K562 (cell line): ENCODE measurements around the gene AACS. TPM values are rescaled to one million over a fixed set of nuclear protein-coding genes. Genes with fewer than 3 reads are reported as not detected.
A peak's percentile ranks its signal among the peaks of the same experiment; 100 is the strongest.

ENCODE experiments used
- ATAC-seq: fragments of 200-7000 bp; cut with Tn5 transposase; 3 replicates; pipeline ENCODE4 v1.9.1; 2020; ENCODE audit warnings: moderate library complexity
- BruUV-seq: library from RNA; stranded (reverse); fragments of 400-500 nt; replicated peaks from 2 replicates; lab custom pipeline; 2021; lab: Mats Ljungman, UMichigan
- CTCF ChIA-PET: fragments of 300-600 bp; formaldehyde crosslinking; extraction: SDS; loops from one replicate; lab custom pipeline; 2021; ENCODE audit warnings: low intra/inter-chr PET ratio; lab: Yijun Ruan, JAX
- POLR2A ChIA-PET: fragments of 300-600, 350-650 bp; sonication (Branson Sonifier 250); formaldehyde crosslinking; extraction: SDS; loops from one replicate; lab custom pipeline; 2021; ENCODE audit warnings: antibody characterized with exemption, inconsistent platforms; lab: Yijun Ruan, JAX
- DNase-seq, 4 experiments: peaks; one replicate each; pipeline versions ENCODE4 v3.0.0 to v3.0.0-alpha.2; 2011 to 2018; ENCODE audit warnings: low spot score in 3 of 4, mixed read lengths in 3 of 4; ENCODE audit errors: extremely low read depth in 1 of 4
- FAIRE-seq: peaks from 2 replicates; lab custom pipeline; 2011; peaks lifted over from hg19 to GRCh38; lab: Jason Lieb, UNC
- H2AFZ ChIP-seq: 2 replicates; pipeline ENCODE4 v1.6.0; 2011; ENCODE audit warnings: low read depth, low read length, control low read depth, inconsistent platforms
- H3K27ac ChIP-seq: fragments of 200-600 bp; 3 replicates; pipeline ENCODE4 v1.8.0; 2011; ENCODE audit warnings: low read depth, mild to moderate bottlenecking, control low read depth, inconsistent platforms, low read length, moderate library complexity, mixed read lengths; ENCODE audit errors: extremely low read depth
- H3K27me3 ChIP-seq, 2 experiments: fragments of 300-600 bp in 1 of 2; 2 replicates in 1 of 2; 3 replicates in 1 of 2; pipeline versions ENCODE4 v1.6.0 to v1.8.0; 2011; ENCODE audit warnings: inconsistent platforms in 2 of 2, low read length in 2 of 2, mild to moderate bottlenecking in 1 of 2, mixed read lengths in 1 of 2, moderate library complexity in 1 of 2; ENCODE audit not compliant: control insufficient read depth in 2 of 2, insufficient read depth in 2 of 2
- H3K36me3 ChIP-seq: fragments of 300-600 bp; 3 replicates; pipeline ENCODE4 v1.8.0; 2011; ENCODE audit warnings: mild to moderate bottlenecking, low read length, inconsistent platforms; ENCODE audit not compliant: control insufficient read depth, insufficient read depth
- H3K4me1 ChIP-seq, 2 experiments: fragments of 200-600 bp in 1 of 2; replicated peaks in 1 of 2; 2 replicates in 1 of 2; 3 replicates in 1 of 2; pipeline versions ENCODE4 v1.5.1 to v1.8.0; 2011; ENCODE audit warnings: inconsistent platforms in 2 of 2, low read length in 2 of 2, mild to moderate bottlenecking in 1 of 2, mixed read lengths in 1 of 2, moderate library complexity in 1 of 2; ENCODE audit not compliant: control insufficient read depth in 2 of 2, insufficient read depth in 2 of 2
- H3K4me2 ChIP-seq: 2 replicates; pipeline ENCODE4 v1.6.1; 2011; ENCODE audit warnings: low read length, control low read depth, inconsistent platforms, mixed read lengths; ENCODE audit not compliant: insufficient read depth
- H3K4me3 ChIP-seq: fragments of 200-600 bp; sonication (generic), shearing (Covaris generic); 2 replicates; pipeline ENCODE4 v1.5.1; 2016; ENCODE audit warnings: control low read depth, inconsistent platforms
- H3K79me2 ChIP-seq: fragments of 200-600 bp; 3 replicates; pipeline ENCODE4 v1.8.0; 2011; ENCODE audit warnings: low read length, inconsistent platforms; ENCODE audit not compliant: control insufficient read depth, insufficient read depth
- H3K9ac ChIP-seq, 2 experiments: 2 replicates each; pipeline versions ENCODE4 v1.6.0 to v1.6.1; 2011; ENCODE audit warnings: low read depth in 2 of 2, low read length in 2 of 2, control low read depth in 1 of 2, inconsistent platforms in 1 of 2, mild to moderate bottlenecking in 1 of 2, mixed read lengths in 1 of 2; ENCODE audit not compliant: insufficient read depth in 1 of 2
- H3K9me1 ChIP-seq: one replicate; pipeline ENCODE4 v1.6.0; 2011; ENCODE audit warnings: inconsistent platforms, mild to moderate bottlenecking, low read length, moderate library complexity; ENCODE audit not compliant: control insufficient read depth, insufficient read depth
- H3K9me3 ChIP-seq: replicated peaks from 2 replicates; pipeline ENCODE4 v1.5.1; 2011; ENCODE audit warnings: low read depth, low read length, inconsistent platforms; ENCODE audit not compliant: control insufficient read depth, insufficient read depth
- H4K20me1 ChIP-seq: replicated peaks from 2 replicates; pipeline ENCODE4 v1.6.1; 2011; ENCODE audit warnings: low read length, inconsistent platforms, mixed read lengths; ENCODE audit not compliant: control insufficient read depth, insufficient read depth
- BCOR ChIP-seq: fragments of 450-650 bp; IDR thresholded peaks from 2 replicates; pipeline ENCODE4 v1.6.1; 2016
- CEBPG ChIP-seq, 3 experiments: fragments of 200-800 bp in 1 of 3; sonication (Bioruptor generic) in 1 of 3; sonication (generic) in 1 of 3; formaldehyde crosslinking in 1 of 3; IDR thresholded peaks in 2 of 3; conservative IDR thresholded peaks in 1 of 3; 2 replicates each; pipeline versions ENCODE4 v1.6.1 to v1.8.0; 2016 to 2022; ENCODE audit warnings: missing compliant biosample characterization in 2 of 3, missing genetic modification characterization in 2 of 3, mild to moderate bottlenecking in 1 of 3, missing genetic modification reagents in 1 of 3
- CHCHD3 ChIP-seq: fragments of 250-450 bp; sonication (Bioruptor Pico); IDR thresholded peaks from 2 replicates; pipeline ENCODE4 v2.1.2; 2022; ENCODE audit warnings: mild to moderate bottlenecking
- CHD4 ChIP-seq: fragments of 200-600 bp; sonication (generic); IDR thresholded peaks from 3 replicates; pipeline ENCODE4 v1.6.1; 2012; ENCODE audit warnings: low read depth, mild to moderate bottlenecking, mixed read lengths, low read length, inconsistent platforms; ENCODE audit not compliant: insufficient read depth, insufficient replicate concordance, poor library complexity, severe bottlenecking
- HLTF ChIP-seq: fragments of 450-650 bp; IDR thresholded peaks from 2 replicates; pipeline ENCODE4 v1.6.1; 2016
- KDM4B ChIP-seq, 2 experiments: fragments of 450-650 bp in 1 of 2; sonication (generic) in 1 of 2; IDR thresholded peaks; 2 replicates each; pipeline ENCODE4 v1.6.1; 2016 to 2017; ENCODE audit warnings: borderline replicate concordance in 2 of 2, antibody characterized with exemption in 1 of 2, low read depth in 1 of 2, mild to moderate bottlenecking in 1 of 2
- NCOA2 ChIP-seq, 2 experiments: fragments of 450-650 bp; IDR thresholded peaks; 2 replicates each; pipeline ENCODE4 v1.6.1; 2018; ENCODE audit warnings: mild to moderate bottlenecking in 2 of 2, moderate library complexity in 1 of 2; ENCODE audit not compliant: partially characterized antibody in 2 of 2
- NFYB ChIP-seq: IDR thresholded peaks from 2 replicates; pipeline ENCODE4 v1.6.1; 2011; ENCODE audit warnings: mild to moderate bottlenecking, moderate library complexity; ENCODE audit not compliant: insufficient read length; ENCODE audit errors: extremely low read depth
- PHB ChIP-seq: fragments of 250-450 bp; sonication (Bioruptor Pico); IDR thresholded peaks from 2 replicates; pipeline ENCODE4 v1.5.0; 2021
- POLR2AphosphoS5 ChIP-seq: IDR thresholded peaks from 2 replicates; pipeline ENCODE4 v1.6.1; 2011; ENCODE audit warnings: mild to moderate bottlenecking, low read depth, low read length, moderate library complexity; ENCODE audit not compliant: control insufficient read depth, insufficient read depth
- RAD51 ChIP-seq: fragments of 450-650 bp; IDR thresholded peaks from 2 replicates; pipeline ENCODE4 v1.7.1; 2016; ENCODE audit warnings: low read depth, mild to moderate bottlenecking, borderline replicate concordance
- RB1 ChIP-seq: fragments of 450-650 bp; IDR thresholded peaks from 2 replicates; pipeline ENCODE4 v1.6.1; 2017; ENCODE audit warnings: low read depth, mild to moderate bottlenecking
- SAP30 ChIP-seq: fragments of 200-600 bp; sonication (generic); IDR thresholded peaks from 2 replicates; pipeline ENCODE4 v1.6.1; 2012; ENCODE audit warnings: borderline replicate concordance, low read depth, mild to moderate bottlenecking, moderate library complexity, low read length, control low read depth, inconsistent platforms; ENCODE audit not compliant: insufficient read depth, poor library complexity, severe bottlenecking
- ZNF830 ChIP-seq: fragments of 250-450 bp; sonication (Bioruptor Pico); IDR thresholded peaks from 2 replicates; pipeline ENCODE4 v1.5.0; 2021; ENCODE audit warnings: mild to moderate bottlenecking
- WGBS: fragments of 100-300 bp; shearing (Covaris generic); methylation state at CpG from one replicate; pipeline ENCODE4 v1.1.6; 2016; ENCODE audit warnings: low coverage, mixed read lengths; ENCODE audit not compliant: insufficient coverage; ENCODE audit errors: missing lambda C conversion rate; 5-methylcytosine and 5-hydroxymethylcytosine counted together
- in situ Hi-C: fragments of 300-500 bp; cut with MboI; formaldehyde crosslinking; loops from 4 replicates; pipeline ENCODE4 v1.15.0; 2018; ENCODE audit warnings: inconsistent platforms, mixed read lengths
- intact Hi-C: fragments of 100-400 bp; cut with micrococcal nuclease; formaldehyde crosslinking; loops from 2 replicates; pipeline ENCODE4 v1.14.2; 2022
- polyA plus RNA-seq, 8 experiments: library from polyadenylated mRNA; depleted of rRNA in 4 of 8; stranded (reverse) in 5 of 8; unstranded in 3 of 8; fragments of >200 nt; fragmentation: Nextera tagmentation in 2 of 8; fragmentation: Illumina TruSeq in 1 of 8; extraction: Ambion mirVana in 2 of 8; extraction: Trizol in 1 of 8; gene quantifications; 2 replicates each; pipeline versions ENCODE4 v1.2.1 to v1.2.3, GENCODE V29; 2011 to 2014; ENCODE audit warnings: inconsistent platforms in 1 of 8, missing spikeins in 1 of 8
- total RNA-seq, 7 experiments: library from RNA; depleted of rRNA in 6 of 7; stranded (reverse); fragments of >200 nt in 6 of 7; fragmentation: Illumina TruSeq in 2 of 7; extraction: Trizol in 2 of 7; gene quantifications; 2 replicates each; pipeline versions ENCODE4 v1.2.1 to v1.2.3, GENCODE V29; 2011 to 2021; ENCODE audit warnings: low replicate concordance in 1 of 7
- TF ChIP-seq, protein P1 (sequence below): sonication (generic); formaldehyde crosslinking; IDR thresholded peaks from 2 replicates; pipeline ENCODE4 v1.8.1; 2023; ENCODE audit warnings: mild to moderate bottlenecking, missing genetic modification reagents
- TF ChIP-seq, protein P2 (sequence below): fragments of 450-650 bp; IDR thresholded peaks from 2 replicates; pipeline ENCODE4 v1.6.1; 2016; ENCODE audit warnings: low read depth, mild to moderate bottlenecking, moderate library complexity
- TF ChIP-seq, protein P3 (sequence below), 2 experiments: fragments of 450-650 bp in 1 of 2; sonication (generic) in 1 of 2; formaldehyde crosslinking in 1 of 2; IDR thresholded peaks in 1 of 2; conservative IDR thresholded peaks in 1 of 2; 2 replicates each; pipeline versions ENCODE4 v1.6.1 to v1.8.1; 2016 to 2023; ENCODE audit warnings: mild to moderate bottlenecking in 2 of 2, moderate library complexity in 2 of 2, inconsistent platforms in 1 of 2, missing genetic modification reagents in 1 of 2

AACS gene
- total and polyA plus RNA-seq, 9 of the 15 experiments (the other 6 are each of a cell fraction or from before 2014, with no cell fraction given), result 2.4 to 13.0 (median 6.0) TPM

DNA sequence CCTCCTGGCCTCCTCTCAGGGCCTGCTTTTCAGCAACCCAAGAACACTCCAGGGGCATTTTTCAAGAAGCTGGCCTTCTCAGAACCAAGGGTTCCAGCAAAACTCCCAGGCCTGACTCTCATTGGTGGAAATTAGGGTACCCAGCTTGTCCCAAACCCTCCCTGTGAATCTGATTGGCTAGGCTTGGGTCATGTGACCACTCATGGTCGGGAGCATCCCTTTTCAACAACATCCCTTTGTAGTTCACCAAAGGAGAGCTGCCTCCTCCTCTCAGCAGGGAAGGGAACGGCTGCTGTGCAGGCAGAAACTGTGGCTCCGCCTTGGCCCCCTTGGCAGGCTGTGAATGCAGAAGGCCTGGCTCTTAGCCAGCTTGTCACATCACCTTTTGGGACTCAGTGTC is 94.5 kb downstream of the AACS start (continued):
- no peak for TF ChIP-seq PHB
- no peak for TF ChIP-seq NCOA2 (IDR thresholded peaks at IDR 0.05; ENCODE audit: partially characterized antibody in 2 of 2)
- TF ChIP-seq, protein P1, sequence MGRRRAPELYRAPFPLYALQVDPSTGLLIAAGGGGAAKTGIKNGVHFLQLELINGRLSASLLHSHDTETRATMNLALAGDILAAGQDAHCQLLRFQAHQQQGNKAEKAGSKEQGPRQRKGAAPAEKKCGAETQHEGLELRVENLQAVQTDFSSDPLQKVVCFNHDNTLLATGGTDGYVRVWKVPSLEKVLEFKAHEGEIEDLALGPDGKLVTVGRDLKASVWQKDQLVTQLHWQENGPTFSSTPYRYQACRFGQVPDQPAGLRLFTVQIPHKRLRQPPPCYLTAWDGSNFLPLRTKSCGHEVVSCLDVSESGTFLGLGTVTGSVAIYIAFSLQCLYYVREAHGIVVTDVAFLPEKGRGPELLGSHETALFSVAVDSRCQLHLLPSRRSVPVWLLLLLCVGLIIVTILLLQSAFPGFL (CRISPR knock-in tag), result no peak
- peak; percentile 82 for TF ChIP-seq NFYB
- TF ChIP-seq, protein P2, sequence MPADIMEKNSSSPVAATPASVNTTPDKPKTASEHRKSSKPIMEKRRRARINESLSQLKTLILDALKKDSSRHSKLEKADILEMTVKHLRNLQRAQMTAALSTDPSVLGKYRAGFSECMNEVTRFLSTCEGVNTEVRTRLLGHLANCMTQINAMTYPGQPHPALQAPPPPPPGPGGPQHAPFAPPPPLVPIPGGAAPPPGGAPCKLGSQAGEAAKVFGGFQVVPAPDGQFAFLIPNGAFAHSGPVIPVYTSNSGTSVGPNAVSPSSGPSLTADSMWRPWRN, result no peak
- TF ChIP-seq RAD51, result peak; percentile 73; the same call in 1 of the 2 replicates

DNA sequence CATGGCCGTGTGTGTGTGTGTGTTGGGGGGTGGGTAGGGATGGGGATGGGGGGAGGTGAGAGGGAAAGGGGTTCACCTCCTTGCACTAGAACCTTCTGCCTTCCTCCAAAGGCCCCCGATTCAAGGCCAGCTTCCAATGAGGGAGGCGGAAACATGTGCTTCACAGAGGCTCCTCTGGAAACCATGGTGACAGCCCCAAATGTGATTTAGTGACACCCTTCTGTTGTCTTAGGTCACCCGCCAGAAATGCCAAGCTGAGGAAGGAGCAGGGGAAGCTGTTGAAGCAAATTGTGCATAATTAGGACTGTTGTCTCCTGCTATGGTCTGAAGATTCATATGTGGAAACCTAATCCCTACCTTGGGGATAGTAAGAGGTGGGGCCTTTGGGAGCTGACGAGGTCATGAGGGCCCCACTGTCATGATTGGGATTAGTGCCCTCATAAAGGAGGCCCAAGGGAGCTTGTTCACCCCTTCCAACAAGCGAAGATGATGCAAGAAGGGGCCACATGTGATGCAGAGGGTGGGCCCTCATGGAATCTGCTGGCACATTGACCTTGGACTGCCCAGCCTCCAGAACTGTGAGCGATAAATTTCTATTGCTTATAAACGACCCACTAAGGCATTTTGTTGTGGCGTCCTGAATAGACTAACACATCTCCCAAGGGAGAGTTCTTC is 95.2 kb downstream of the AACS start:
- intact Hi-C loops (no loop called here), in situ Hi-C loops (no loop called here)
- Histone ChIP-seq H4K20me1 (no peaks in the 10 kb centered on the region), H3K9me3 (no peaks in the 10 kb centered on the region), H3K4me1 (peaks cover 0 to 5% of the 10 kb centered on the region in 2 experiments; a peak in 2 of 5 replicates), H3K4me2 (no peak overlapping the region), H3K79me2 (no peaks in the 10 kb centered on the region), H3K4me3 (no peak overlapping the region), H3K27me3 (peaks cover 10 to 27% of the 10 kb centered on the region in 2 experiments; a peak in 4 of 5 replicates), H3K27ac (no peak overlapping the region), H3K36me3 (no peaks in the 10 kb centered on the region), H3K9me1 (no peaks in the 10 kb centered on the region), H2AFZ (no peak overlapping the region), H3K9ac (no peak overlapping the region)
- ATAC-seq (no peak; the same call in 2 of the 3 replicates), DNase-seq (no peak), FAIRE-seq (no peak)
- TF ChIP-seq POLR2AphosphoS5, result no peak
- no peak for TF ChIP-seq KDM4B (IDR thresholded peaks at IDR 0.05; ENCODE audit: borderline replicate concordance in 2 of 2, low read depth in 1 of 2)
- TF ChIP-seq ZNF830 (CRISPR knock-in tag), result no peak
- no peak for TF ChIP-seq BCOR
- no peak for TF ChIP-seq SAP30
- TF ChIP-seq, protein P3, sequence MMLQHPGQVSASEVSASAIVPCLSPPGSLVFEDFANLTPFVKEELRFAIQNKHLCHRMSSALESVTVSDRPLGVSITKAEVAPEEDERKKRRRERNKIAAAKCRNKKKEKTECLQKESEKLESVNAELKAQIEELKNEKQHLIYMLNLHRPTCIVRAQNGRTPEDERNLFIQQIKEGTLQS (IDR thresholded peaks at IDR 0.05), result peak; percentile 37; the same call in 1 of the 2 replicates
- TF ChIP-seq, protein P3 (CRISPR knock-in tag; conservative IDR thresholded peaks at IDR 0.05), result no peak
- peak; percentile 9; the same call in 1 of the 2 replicates for TF ChIP-seq CEBPG (CRISPR knock-in tag; IDR thresholded peaks at IDR 0.05)
- TF ChIP-seq CEBPG (tag; conservative IDR thresholded peaks at IDR 0.05 in 1 of 2, IDR thresholded peaks at IDR 0.05 in 1 of 2), result no peak
- no peak for TF ChIP-seq CHCHD3 (CRISPR knock-in tag)
- TF ChIP-seq HLTF, result no peak
- no peak for TF ChIP-seq CHD4
- TF ChIP-seq RB1, result no peak
- ChIA-PET CTCF (no interaction called here), POLR2A (interaction anchor here (0.6 kb wide), 1 partner anchor 12 kb away, joined by 3 read pairs; no protein-coding TSS in a partner anchor)
- WGBS, result 35% methylated on average over 7 of the region's 9 CpGs
- no TSS peak for BruUV-seq
